Natural killer cell treated with Interleukin-12 subunit alpha and Interleukin-12 subunit beta and Interleukin-15 and Interleukin-18, amount 100 ng/mL, for 72 hours (primary cell): ENCODE measurements around the gene AMBP. TPM values are rescaled to one million over a fixed set of nuclear protein-coding genes. Genes with fewer than 3 reads are reported as not detected.

Experiments
- ATAC-seq, 2 donors: fragments of 150-1000 bp; cut with Tn5 transposase in 1 of 2; sonication (Bioruptor Pico), chemical (Tn5 transposase) in 1 of 2; 2 replicates each; pipeline ENCODE4 v1.10.0; 2021
- DNase-seq: peaks from one replicate; pipeline ENCODE4 v3.0.0; 2022; ENCODE audit warnings: low spot score
- H3K27ac Mint-ChIP-seq, 2 donors: 1 replicate in 1 of 2; 2 replicates in 1 of 2; pipeline ENCODE4 v1.8.0; 2022; ENCODE audit warnings: mixed read lengths in 2 of 2, mild to moderate bottlenecking in 1 of 2, moderate library complexity in 1 of 2
- H3K27me3 Mint-ChIP-seq, 2 donors: 1 replicate in 1 of 2; 2 replicates in 1 of 2; pipeline ENCODE4 v1.8.0; 2022; ENCODE audit warnings: mixed read lengths in 2 of 2
- H3K36me3 Mint-ChIP-seq: one replicate; pipeline ENCODE4 v1.8.0; 2022; ENCODE audit warnings: mixed read lengths
- H3K4me1 Mint-ChIP-seq, 2 donors: 1 replicate in 1 of 2; 2 replicates in 1 of 2; pipeline ENCODE4 v1.8.0; 2022; ENCODE audit warnings: low read depth in 2 of 2, mixed read lengths in 2 of 2, mild to moderate bottlenecking in 1 of 2
- H3K4me3 Mint-ChIP-seq: one replicate; pipeline ENCODE4 v1.8.0; 2022; ENCODE audit warnings: mixed read lengths
- H3K9me3 Mint-ChIP-seq: 2 replicates; pipeline ENCODE4 v1.8.0; 2022; ENCODE audit warnings: mixed read lengths
- total RNA-seq, 2 donors: library from RNA; stranded (reverse); gene quantifications; one replicate each; pipeline ENCODE4 v1.2.3, GENCODE V29; 2022

AMBP gene
- not detected for total RNA-seq

GRCh38 chr9:114078021-114078780 lies at the start of gene AMBP:
Gene AMBP (minus strand): TSS chr9:114078300. CDS start chr9:114078209, 91 bp downstream.
- Mint-ChIP-seq H3K9me3 (no peaks in the 10 kb centered on the region), H3K4me1 (no peaks in the 10 kb centered on the region), H3K4me3 (no peak within 1 kb of the TSS), H3K27ac (no peak within 1 kb of the TSS), H3K36me3 (no peaks in the 10 kb centered on the region), H3K27me3 (peaks cover 15 to 19% of the 10 kb centered on the region in 2 donors)
- ATAC-seq (no peak), DNase-seq (no peak)

- ATAC-seq (no peak), DNase-seq (no peak)
- H3K27me3 Mint-ChIP-seq: peaks cover 13 to 16% of the 10 kb centered on the region in 2 donors
- H3K4me3 Mint-ChIP-seq: no peak overlapping the region
- H3K27ac Mint-ChIP-seq: no peak overlapping the region
- peaks cover 6% of the 10 kb centered on the region for H3K36me3 Mint-ChIP-seq
- no peaks in the 10 kb centered on the region for H3K4me1 Mint-ChIP-seq
- peaks cover 2% of the 10 kb centered on the region for H3K9me3 Mint-ChIP-seq
Observed at GRCh38 chr9:114126247-114127060, 48.4 kb upstream of the AMBP start.

GRCh38 chr9:114125476-114126013 lies 47.4 kb upstream of the AMBP start:
- Mint-ChIP-seq H3K4me1 (no peaks in the 10 kb centered on the region), H3K27me3 (peaks cover 12 to 25% of the 10 kb centered on the region in 2 donors), H3K36me3 (peaks cover 6% of the 10 kb centered on the region), H3K27ac (no peak overlapping the region), H3K4me3 (no peak overlapping the region), H3K9me3 (peaks cover 2% of the 10 kb centered on the region)
- ATAC-seq (no peak), DNase-seq (no peak)

DNA sequence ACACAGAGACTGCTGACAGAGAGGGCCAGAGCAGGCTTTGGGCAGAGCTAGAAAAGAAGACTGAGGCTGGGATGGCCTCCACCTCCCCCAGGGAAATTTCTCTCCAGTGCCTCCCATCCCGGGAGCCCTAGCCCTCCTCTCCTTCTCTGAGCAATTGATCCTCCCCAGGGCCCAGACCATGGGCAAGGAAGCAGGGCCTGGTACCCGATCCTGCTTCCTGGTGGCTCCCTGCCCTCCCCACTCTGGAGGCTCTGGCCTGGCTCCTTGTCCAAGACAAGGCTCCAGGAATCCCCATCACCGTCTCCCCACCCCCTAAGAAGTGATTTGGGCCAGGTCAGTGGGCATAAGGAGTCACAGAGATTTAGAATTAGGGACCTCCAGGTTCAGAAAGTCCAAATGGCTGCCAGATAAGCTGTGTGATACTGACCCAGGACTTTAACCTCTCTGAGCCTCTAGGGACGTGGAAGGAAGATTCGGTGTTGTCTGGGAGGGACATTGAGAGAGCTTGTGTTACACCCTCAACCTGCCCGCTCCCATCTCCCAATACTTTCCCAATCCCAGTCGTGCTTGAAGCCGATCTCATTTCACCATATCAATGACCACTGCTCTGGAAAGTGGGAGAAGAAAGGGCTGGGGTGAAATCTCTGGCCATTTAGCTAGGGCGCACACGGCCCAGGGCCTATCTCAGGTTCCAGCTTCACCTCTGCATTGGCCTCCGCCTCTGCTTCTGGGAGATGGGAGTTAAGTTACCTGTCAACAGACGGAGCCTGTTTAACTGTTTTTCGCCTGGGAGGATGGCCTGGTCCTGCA lies 46.8 kb upstream of the AMBP start:
- Mint-ChIP-seq H3K27ac (no peak overlapping the region), H3K27me3 (peaks cover 15 to 30% of the 10 kb centered on the region in 2 donors), H3K36me3 (peaks cover 6% of the 10 kb centered on the region), H3K4me3 (no peak overlapping the region), H3K4me1 (no peaks in the 10 kb centered on the region), H3K9me3 (peaks cover 2% of the 10 kb centered on the region)
- no peak for DNase-seq
- no peak for ATAC-seq

- DNase-seq (no peak), ATAC-seq (no peak)
- Mint-ChIP-seq H3K4me3 (no peak overlapping the region), H3K36me3 (peaks cover 6% of the 10 kb centered on the region), H3K4me1 (no peaks in the 10 kb centered on the region), H3K27me3 (peaks cover 15 to 30% of the 10 kb centered on the region in 2 donors), H3K27ac (no peak overlapping the region), H3K9me3 (peaks cover 2% of the 10 kb centered on the region)
Observed at GRCh38 chr9:114124138-114124537, 46.0 kb upstream of the AMBP start.

- no peaks in the 10 kb centered on the region for H3K4me1 Mint-ChIP-seq
- no peak for ATAC-seq
- no peak for DNase-seq
- H3K27me3 Mint-ChIP-seq: peaks cover 13 to 30% of the 10 kb centered on the region in 2 donors
- H3K27ac Mint-ChIP-seq: no peak overlapping the region
- no peak overlapping the region for H3K4me3 Mint-ChIP-seq
- peaks cover 6% of the 10 kb centered on the region for H3K36me3 Mint-ChIP-seq
- H3K9me3 Mint-ChIP-seq: peaks cover 2% of the 10 kb centered on the region
Observed at GRCh38 chr9:114123031-114123977, 45.2 kb upstream of the AMBP start.

- H3K36me3 Mint-ChIP-seq: no peaks in the 10 kb centered on the region
- H3K9me3 Mint-ChIP-seq: peaks cover 2% of the 10 kb centered on the region
- peaks cover 17 to 36% of the 10 kb centered on the region in 2 donors for H3K27me3 Mint-ChIP-seq
- DNase-seq (no peak), ATAC-seq (no peak)
- H3K4me3 Mint-ChIP-seq: no peak overlapping the region
- no peak overlapping the region for H3K27ac Mint-ChIP-seq
- H3K4me1 Mint-ChIP-seq: no peaks in the 10 kb centered on the region
Observed at GRCh38 chr9:114122136-114123027, 44.3 kb upstream of the AMBP start.

GRCh38 chr9:114121227-114122135 lies 43.4 kb upstream of the AMBP start:
- Mint-ChIP-seq H3K27me3 (peaks cover 15 to 33% of the 10 kb centered on the region in 2 donors), H3K9me3 (no peaks in the 10 kb centered on the region), H3K4me3 (no peak overlapping the region), H3K27ac (no peak overlapping the region), H3K4me1 (no peaks in the 10 kb centered on the region), H3K36me3 (no peaks in the 10 kb centered on the region)
- DNase-seq (no peak), ATAC-seq (no peak)

DNA sequence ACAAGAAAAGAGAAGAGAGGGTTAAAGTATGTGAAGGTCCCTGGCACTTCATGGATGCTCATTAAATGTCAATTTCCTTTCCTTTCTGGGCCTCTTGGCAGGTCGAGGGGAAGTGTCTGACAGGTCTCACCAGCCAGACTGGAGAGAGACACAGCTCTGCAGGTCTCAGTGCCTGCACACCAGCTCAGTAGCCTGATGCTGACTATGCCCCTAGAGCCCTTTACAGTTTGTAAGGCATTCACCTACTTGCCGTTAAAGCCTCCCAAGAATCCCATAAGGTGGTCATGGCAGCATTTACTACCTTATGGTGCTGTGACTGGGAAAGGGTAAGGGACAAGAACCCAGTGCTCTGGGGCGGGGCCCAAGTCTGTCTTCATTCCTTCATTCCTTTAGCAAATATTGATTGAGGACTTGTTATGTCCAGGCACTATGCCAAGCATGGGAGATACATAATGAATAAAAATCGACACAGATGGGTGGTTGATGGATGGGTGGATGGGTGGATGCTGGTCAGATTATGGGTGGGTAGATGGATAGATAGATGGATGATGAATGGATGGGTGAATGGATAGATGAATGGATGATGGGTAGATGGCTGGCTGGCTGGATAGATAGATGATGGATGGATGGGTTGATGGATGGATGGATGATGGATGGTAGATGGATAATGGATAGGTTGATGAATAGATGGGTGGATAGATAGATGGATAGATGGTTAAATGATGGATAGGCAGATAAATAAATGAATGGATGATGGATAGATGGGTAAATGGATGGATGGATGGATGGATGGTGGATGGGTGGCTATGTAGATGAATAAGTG lies 42.3 kb upstream of the AMBP start:
- ATAC-seq (no peak), DNase-seq (no peak)
- Mint-ChIP-seq H3K36me3 (no peaks in the 10 kb centered on the region), H3K9me3 (no peaks in the 10 kb centered on the region), H3K27me3 (peaks cover 11 to 27% of the 10 kb centered on the region in 2 donors), H3K4me3 (no peak overlapping the region), H3K27ac (no peak overlapping the region), H3K4me1 (no peaks in the 10 kb centered on the region)

- H3K9me3 Mint-ChIP-seq: no peaks in the 10 kb centered on the region
- ATAC-seq: no peak
- no peak overlapping the region for H3K27ac Mint-ChIP-seq
- peaks cover 11 to 27% of the 10 kb centered on the region in 2 donors for H3K27me3 Mint-ChIP-seq
- H3K36me3 Mint-ChIP-seq: no peaks in the 10 kb centered on the region
- no peaks in the 10 kb centered on the region for H3K4me1 Mint-ChIP-seq
- no peak for DNase-seq
- no peak overlapping the region for H3K4me3 Mint-ChIP-seq
Observed at GRCh38 chr9:114119242-114120191, 41.4 kb upstream of the AMBP start.
